ENCODE measurements around the gene RIC1. TPM values are rescaled to one million over a fixed set of nuclear protein-coding genes. Genes with fewer than 3 reads are reported as not detected.

RIC1 gene
- polyA plus RNA-seq, 3 donors = 13.4 to 36.4 (median 16.3) TPM

- Histone ChIP-seq H3K79me2 (ENCODE audit: insufficient read depth, low read length) (no peaks in the 10 kb centered on the region), H2AFZ (ENCODE audit: insufficient read depth, low read depth, low read length, poor library complexity, severe bottlenecking) (no peak overlapping the region), H3K9ac (ENCODE audit: insufficient read depth, low read length, poor library complexity, severe bottlenecking) (no peak overlapping the region), H3K4me2 (replicated peaks; ENCODE audit: extremely low read depth, low read length, poor library complexity, severe bottlenecking) (no peak overlapping the region), H3K4me1 (ENCODE audit: control insufficient read depth in 1 of 2, insufficient read depth in 2 of 2, low read length in 2 of 2) (no peaks in the 10 kb centered on the region), H4K20me1 (ENCODE audit: insufficient read depth, low read length) (peaks cover 6% of the 10 kb centered on the region), H3K36me3 (replicated peaks in 1 of 2; ENCODE audit: control insufficient read depth in 1 of 2, insufficient read depth in 2 of 2, low read length in 2 of 2) (peaks cover 63 to 95% of the 10 kb centered on the region in 2 donors), H3K27me3 (ENCODE audit: control insufficient read depth in 2 of 2, insufficient read depth in 2 of 2, low read length in 2 of 2) (no peaks in the 10 kb centered on the region), H3K9me3 (replicated peaks in 1 of 2; ENCODE audit: control insufficient read depth in 1 of 2, insufficient read depth in 1 of 2, low read length in 2 of 2) (no peaks in the 10 kb centered on the region), H3K27ac (ENCODE audit: low read depth in 1 of 2, low read length in 2 of 2) (no peak overlapping the region), H3K4me3 (replicated peaks in 1 of 3; ENCODE audit: low read depth in 2 of 3, low read length in 3 of 3) (no peak overlapping the region)
- no peak for DNase-seq
- Mint-ChIP-seq H3K9me3 (peaks cover 0 to 2% (median 0%) of the 10 kb centered on the region in 7 donors), H3K4me3 (no peak overlapping the region), H3K36me3 (peaks cover 61 to 82% of the 10 kb centered on the region in 2 donors), H3K27ac (no peak overlapping the region), H3K4me1 (no peaks in the 10 kb centered on the region), H3K27me3 (ENCODE audit: low read depth in 3 of 3) (no peaks in the 10 kb centered on the region)
- 100% methylated on average over 1 of the region's 3 CpGs for WGBS (ENCODE audit: insufficient coverage)
- no peak for TF ChIP-seq CTCF (IDR thresholded peaks at IDR 0.05)
- intact Hi-C loops (cut with micrococcal nuclease) = no loop called here
These were observed 127.7 kb downstream of the RIC1 start for GRCh38 chr9:5756633-5757032.

DNA sequence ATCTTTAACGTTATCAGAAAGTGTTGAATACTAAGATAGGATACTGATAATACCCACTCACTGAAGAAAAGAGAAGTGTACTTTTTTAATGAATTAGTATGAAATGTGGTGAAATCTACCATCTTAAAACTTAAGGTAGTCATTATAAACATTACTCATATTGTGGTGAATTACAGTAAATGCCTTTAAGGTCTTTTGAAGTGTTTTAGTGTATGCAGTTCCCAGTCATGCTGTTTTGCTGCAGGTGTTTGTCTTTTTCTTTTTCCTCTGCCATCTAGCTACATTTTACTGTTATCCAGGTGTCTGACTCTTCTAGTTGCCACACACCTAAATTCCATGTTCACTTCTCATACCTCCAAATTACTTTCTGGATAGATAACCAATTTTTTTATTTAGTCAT, 131.4 kb downstream of the RIC1 start:
- no peak for DNase-seq
- Histone ChIP-seq H4K20me1 (ENCODE audit: insufficient read depth, low read length) (peaks cover 6% of the 10 kb centered on the region), H3K9ac (ENCODE audit: insufficient read depth, low read length, poor library complexity, severe bottlenecking) (no peak overlapping the region), H3K36me3 (replicated peaks in 1 of 2; ENCODE audit: control insufficient read depth in 1 of 2, insufficient read depth in 2 of 2, low read length in 2 of 2) (peaks cover 72 to 98% of the 10 kb centered on the region in 2 donors), H3K4me2 (replicated peaks; ENCODE audit: extremely low read depth, low read length, poor library complexity, severe bottlenecking) (no peak overlapping the region), H3K27ac (ENCODE audit: low read depth in 1 of 2, low read length in 2 of 2) (peak overlapping the region in 1 of 2 donors; percentile 15), H3K79me2 (ENCODE audit: insufficient read depth, low read length) (no peaks in the 10 kb centered on the region), H3K4me3 (replicated peaks in 1 of 3; ENCODE audit: low read depth in 2 of 3, low read length in 3 of 3) (no peak overlapping the region), H3K9me3 (replicated peaks in 1 of 2; ENCODE audit: control insufficient read depth in 1 of 2, insufficient read depth in 1 of 2, low read length in 2 of 2) (no peaks in the 10 kb centered on the region), H2AFZ (ENCODE audit: insufficient read depth, low read depth, low read length, poor library complexity, severe bottlenecking) (no peak overlapping the region), H3K27me3 (ENCODE audit: control insufficient read depth in 2 of 2, insufficient read depth in 2 of 2, low read length in 2 of 2) (no peaks in the 10 kb centered on the region), H3K4me1 (ENCODE audit: control insufficient read depth in 1 of 2, insufficient read depth in 2 of 2, low read length in 2 of 2) (no peaks in the 10 kb centered on the region)
- no peaks in the 10 kb centered on the region for H3K4me1 Mint-ChIP-seq
- H3K4me3 Mint-ChIP-seq = no peak overlapping the region
- peaks cover 80 to 95% of the 10 kb centered on the region in 2 donors for H3K36me3 Mint-ChIP-seq
- no peaks in the 10 kb centered on the region for H3K9me3 Mint-ChIP-seq
- intact Hi-C loops (cut with micrococcal nuclease) = no loop called here
- H3K27ac Mint-ChIP-seq = peak overlapping the region in 1 of 7 donors; percentile 55
- peaks cover 0 to 2% (median 0%) of the 10 kb centered on the region in 3 donors for H3K27me3 Mint-ChIP-seq (ENCODE audit: low read depth in 3 of 3)
- WGBS (ENCODE audit: insufficient coverage) = no CpG with 5 or more reads among the region's 1 CpG
- TF ChIP-seq CTCF (IDR thresholded peaks at IDR 0.05) = no peak
